Stimulated activated CD8-positive, alpha-beta memory T cell treated with anti-CD3 and anti-CD28 coated beads, Interleukin-12 subunit alpha, Interleukin-12 subunit beta, amount 100 ng/mL, for 24 hours (primary cell): ENCODE results near the gene PARVB.

Experiments used
- DNase-seq: peaks from one replicate; pipeline ENCODE4 v3.0.0-alpha.2; 2020; ENCODE audit errors: extremely low read depth

Gene PARVB

GRCh38 chr22:44184006-44184405 lies 159.9 kb downstream of the PARVB start:
- DNase-seq = no peak

- DNase-seq = no peak
Observed at GRCh38 chr22:44185237-44186120, 161.4 kb downstream of the PARVB start.

GRCh38 chr22:44186121-44186510 lies 162.0 kb downstream of the PARVB start:
- DNase-seq = no peak

DNA sequence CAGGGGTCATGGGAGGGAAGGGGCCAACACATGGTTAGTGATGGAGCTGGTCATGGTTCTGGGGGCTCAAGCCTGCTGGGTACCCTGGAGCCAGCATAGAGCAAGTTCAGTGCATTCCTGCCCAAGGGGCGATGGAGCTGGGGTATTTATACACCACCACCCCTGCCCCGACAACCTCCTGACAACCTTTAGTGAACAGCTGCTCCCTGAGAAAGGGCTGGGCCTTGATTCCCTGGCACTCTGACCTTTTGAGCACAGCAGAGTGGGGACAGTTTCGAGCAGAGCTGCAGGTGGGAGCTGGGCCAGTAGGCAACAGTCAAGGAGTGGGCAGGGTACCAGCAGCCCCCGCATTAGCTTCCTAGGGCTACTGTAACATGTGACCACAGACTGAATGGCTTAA lies 162.6 kb downstream of the PARVB start:
- DNase-seq = no peak

GRCh38 chr22:44187652-44188230 lies 163.6 kb downstream of the PARVB start:
- DNase-seq = no peak

GRCh38 chr22:44188316-44188715 lies 164.2 kb downstream of the PARVB start:
- DNase-seq = no peak

- DNase-seq = no peak
Observed at GRCh38 chr22:44188986-44189630, 165.0 kb downstream of the PARVB start.

DNA sequence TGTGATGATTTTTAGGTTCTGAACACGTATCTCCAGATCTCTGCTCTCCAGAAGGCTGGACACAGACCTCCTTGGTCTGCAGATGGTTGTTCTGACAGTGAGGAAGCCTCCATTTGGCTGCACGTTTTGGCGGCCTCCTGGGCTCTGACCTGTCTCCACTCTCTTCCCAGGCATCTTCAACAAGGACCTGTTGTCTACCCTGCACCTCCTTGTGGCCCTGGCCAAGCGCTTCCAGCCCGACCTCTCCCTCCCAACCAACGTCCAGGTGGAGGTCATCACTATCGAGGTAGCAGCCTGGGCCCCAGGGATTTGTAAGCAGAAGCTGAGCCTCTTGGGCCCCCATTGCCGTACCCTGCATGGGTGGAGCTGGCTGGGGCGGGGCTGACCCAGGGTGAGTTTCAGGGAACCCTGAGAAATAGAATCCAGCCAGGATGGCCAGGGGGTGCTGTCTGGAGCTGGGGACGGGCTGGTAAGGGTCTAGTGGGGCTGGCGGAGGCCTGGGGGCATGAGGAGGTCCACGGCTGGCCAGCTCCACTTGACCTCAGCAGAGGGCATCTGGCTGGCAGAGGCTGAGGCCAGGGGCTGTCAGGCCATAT lies 166.4 kb downstream of the PARVB start:
- DNase-seq = no peak

- no peak for DNase-seq
Observed at GRCh38 chr22:44191036-44191454, 166.9 kb downstream of the PARVB start.

DNA sequence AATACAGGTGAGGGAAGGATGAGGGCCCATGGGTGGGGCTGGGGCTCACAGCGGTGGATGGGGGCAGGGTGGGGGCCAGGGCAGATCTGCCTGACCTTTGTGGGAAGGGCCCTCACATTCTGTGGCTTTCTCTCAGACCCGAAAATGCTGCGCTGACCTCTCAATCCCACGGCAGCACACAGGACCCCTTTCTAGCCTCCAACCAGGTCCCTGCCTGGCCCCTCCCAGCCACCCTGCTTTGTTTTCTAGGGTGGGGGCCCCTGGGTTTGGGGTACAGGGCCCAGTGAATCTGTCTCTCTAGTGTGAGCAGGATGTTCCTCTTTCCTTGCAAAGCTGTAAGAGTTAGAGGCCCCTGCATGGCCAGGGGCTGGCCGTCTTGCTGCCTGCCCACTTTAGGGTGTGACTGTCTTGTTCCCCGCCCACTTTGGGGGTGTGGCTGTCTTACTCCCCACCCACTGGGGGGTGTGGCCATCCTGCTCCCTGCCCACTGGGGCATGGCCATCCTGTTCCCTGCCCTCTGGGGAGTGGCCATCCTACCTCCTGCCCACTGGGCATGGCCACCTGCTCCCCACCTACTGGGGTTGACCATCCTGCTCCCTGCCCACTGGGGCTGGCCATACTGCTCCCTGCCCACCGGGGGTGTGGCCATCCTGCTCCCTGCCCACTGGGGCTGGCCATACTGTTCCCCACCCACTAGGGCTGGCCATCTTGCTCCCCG lies 168.2 kb downstream of the PARVB start:
- no peak for DNase-seq

DNA sequence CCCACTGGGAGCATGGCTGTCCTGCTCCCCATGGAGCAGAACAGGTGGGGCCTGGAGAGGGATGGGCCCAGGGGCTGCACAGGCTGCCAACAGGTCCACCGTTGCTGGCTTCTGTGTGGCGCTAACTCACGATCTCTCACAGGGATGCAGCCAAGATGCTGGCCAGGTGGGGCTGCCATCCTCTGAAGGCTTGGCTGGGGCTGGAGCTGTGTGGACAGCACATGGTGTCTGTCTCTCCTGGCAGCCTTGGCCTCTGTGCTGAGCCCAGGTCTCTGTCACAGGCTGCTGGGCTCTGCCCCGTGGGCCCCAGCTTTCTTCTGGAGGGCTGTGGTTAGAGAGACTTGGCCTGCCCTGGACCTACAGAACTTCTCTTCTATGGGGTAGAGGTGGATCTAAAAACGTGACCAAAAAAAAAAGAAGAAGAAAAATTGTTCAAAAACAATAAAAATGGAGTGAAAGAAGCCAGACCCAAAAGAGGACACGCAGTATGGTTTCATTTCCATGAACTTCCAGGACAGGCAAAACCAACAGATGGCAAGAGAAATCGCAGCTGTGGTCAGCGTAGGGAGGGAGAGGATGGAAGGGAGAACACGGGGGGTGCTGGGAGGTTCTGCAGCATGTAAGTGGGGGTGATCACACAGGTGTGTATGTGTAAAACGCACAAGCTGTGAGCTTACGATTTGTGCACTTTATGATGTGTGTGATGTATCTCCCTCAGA lies 168.9 kb downstream of the PARVB start:
- DNase-seq = no peak

DNA sequence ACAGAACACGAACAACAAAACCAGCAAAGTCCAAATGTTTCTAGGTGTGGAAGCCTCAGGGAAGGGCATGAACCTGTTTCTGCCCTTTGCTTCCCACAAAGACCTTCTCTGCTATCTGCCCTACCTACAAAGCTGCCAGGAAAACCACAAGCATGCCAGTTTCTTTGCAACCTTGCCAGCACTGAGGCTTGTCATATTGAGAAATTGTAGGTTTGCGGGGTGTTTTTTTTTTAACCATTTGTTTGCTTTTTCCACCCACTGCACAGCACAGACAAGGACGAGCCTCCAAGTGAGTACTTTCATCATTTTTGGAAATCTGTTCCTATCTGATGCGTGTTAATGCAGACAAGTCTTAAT lies 169.4 kb downstream of the PARVB start:
- no peak for DNase-seq

DNA sequence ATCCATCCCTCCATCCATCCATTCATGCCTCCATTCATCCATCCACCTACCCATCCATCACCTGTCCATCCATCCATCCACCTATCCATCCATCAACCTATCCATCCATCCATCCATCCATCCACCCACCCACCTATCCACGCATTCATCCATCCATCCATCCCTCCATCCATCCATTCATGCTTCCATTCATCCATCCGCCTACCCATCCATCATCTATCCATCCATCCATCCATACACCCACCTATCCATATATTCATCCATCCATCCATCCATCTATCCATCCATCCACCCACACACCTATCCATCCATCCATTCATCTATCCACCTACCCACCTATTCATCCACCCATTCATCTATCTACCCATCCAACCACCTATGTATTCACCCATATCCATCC lies 170.5 kb downstream of the PARVB start:
- DNase-seq = no peak

- no peak for DNase-seq
Observed at GRCh38 chr22:44195189-44195871, 171.2 kb downstream of the PARVB start.

DNA sequence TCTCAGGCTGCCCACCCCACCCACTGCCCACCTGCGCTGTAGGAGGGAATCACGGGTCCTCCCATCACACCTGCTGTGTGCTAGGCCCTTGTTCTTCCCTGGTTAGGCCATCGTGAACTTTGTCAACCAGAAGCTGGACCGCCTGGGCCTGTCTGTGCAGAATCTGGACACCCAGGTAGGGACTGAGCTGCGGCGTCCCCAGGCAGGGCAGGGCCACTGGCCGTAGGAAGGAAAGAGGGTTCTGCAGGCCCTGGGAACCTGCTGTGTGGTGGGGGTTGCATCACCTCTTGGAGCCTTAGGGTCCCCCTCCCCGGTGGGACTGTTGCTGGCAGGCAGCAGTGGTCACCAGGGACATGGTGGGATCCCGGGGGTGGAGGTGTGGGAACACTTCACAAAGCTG lies 172.1 kb downstream of the PARVB start:
- no peak for DNase-seq

DNA sequence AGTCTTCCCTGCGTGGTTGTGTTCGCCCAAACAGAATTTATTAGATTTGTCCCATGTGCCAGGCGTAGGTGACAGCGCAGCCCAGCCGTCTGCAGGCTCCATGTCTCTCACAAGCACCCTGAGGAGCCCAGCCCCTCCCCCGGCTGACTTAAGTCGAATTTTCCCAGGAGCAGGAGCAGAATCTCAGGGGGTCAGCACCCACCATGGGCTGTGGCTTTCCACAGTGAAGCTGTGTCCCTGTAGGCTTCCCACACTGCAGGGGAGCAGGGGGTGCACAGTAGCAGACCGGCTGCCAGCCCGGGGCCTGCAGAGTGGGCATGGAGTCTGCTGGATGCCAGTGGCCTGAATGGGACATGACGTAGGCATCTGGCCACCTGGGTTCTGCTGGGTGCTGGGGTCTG lies 172.6 kb downstream of the PARVB start:
- no peak for DNase-seq

DNA sequence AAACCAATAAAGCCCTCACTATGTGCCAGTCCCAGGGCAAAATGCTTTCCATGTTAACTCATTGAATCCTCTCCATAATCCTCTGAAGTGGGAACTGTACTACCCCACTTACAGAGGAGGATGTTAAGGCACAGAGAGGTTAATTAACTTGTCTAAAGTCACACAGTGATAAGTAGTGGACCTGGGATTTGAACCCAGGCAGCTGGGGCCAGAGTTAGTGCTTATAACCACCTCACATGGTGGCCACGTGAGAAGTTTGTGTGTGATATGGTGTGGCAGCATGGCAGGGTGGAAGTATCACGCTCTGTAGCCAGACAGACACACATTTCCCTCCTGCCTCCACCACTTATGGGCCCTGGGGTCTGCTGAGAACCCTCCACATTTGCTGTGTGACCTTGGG lies 173.2 kb downstream of the PARVB start:
- DNase-seq = no peak

GRCh38 chr22:44199164-44199563 lies 175.1 kb downstream of the PARVB start:
- DNase-seq = no peak

GRCh38 chr22:44199866-44200265 lies 175.8 kb downstream of the PARVB start:
- no peak for DNase-seq

- DNase-seq = no peak
Observed at GRCh38 chr22:44200451-44200850, 176.3 kb downstream of the PARVB start.
